GM12892 (cell line): ENCODE data around the gene ANKRD13C.

Experiments
- POLR2A ChIP-seq: IDR thresholded peaks from 2 replicates; pipeline ENCODE4 v1.6.1; 2011; ENCODE audit warnings: low read depth, low read length, control low read depth
- POLR2AphosphoS5 ChIP-seq: IDR thresholded peaks from 2 replicates; pipeline ENCODE4 v1.6.1; 2011; ENCODE audit warnings: low read depth, low read length, control low read depth
- TAF1 ChIP-seq: IDR thresholded peaks from 2 replicates; pipeline ENCODE4 v1.6.1; 2011; ENCODE audit warnings: low read depth, mild to moderate bottlenecking, control low read depth, low read length, borderline replicate concordance

DNA sequence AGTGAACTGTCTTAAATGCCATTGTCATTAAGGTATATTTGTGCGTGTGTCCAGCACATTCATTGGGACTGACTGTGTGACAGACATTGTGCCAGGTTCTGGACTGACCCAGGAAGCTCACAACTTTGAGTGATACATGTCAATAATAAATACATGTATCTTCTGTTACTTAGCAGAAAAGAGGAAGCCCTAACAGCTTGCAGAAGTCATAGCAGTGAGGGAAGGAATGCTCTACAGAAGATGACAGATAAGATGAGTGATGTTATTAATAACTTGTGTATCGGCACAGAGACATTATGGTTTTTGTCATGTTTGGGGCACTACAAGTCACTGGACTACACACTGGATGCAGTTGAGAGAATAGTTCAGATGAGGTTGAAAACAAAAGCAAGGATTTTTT lies 134.5 kb downstream of the ANKRD13C start:
- TF ChIP-seq POLR2AphosphoS5 = no peak
- TF ChIP-seq TAF1 = no peak
- TF ChIP-seq POLR2A = no peak
